PC-3 (cell line): ENCODE data around the gene EPS8. TPM values are rescaled to one million over a fixed set of nuclear protein-coding genes. Genes with fewer than 3 reads are reported as not detected.

Experiments used
- ATAC-seq: fragments of 200-7000 bp; cut with Tn5 transposase; 2 replicates; pipeline ENCODE4 v1.9.1; 2020; ENCODE audit warnings: mild to moderate bottlenecking, moderate library complexity
- BruUV-seq: library from RNA; stranded (reverse); fragments of 400-500 nt; replicated peaks from 2 replicates; lab custom pipeline; 2021; lab: Mats Ljungman, UMichigan
- CTCF ChIA-PET: fragments of 300-600 bp; sonication (Branson Sonifier 250); formaldehyde crosslinking; loops from one replicate; lab custom pipeline; 2022; ENCODE audit warnings: antibody characterized with exemption; lab: Charles Lee
- POLR2A ChIA-PET: fragments of 300-600 bp; sonication (Branson Sonifier 250); formaldehyde crosslinking; loops from one replicate; lab custom pipeline; 2022; ENCODE audit warnings: antibody characterized with exemption; ENCODE audit not compliant: unreplicated experiment; lab: Charles Lee
- DNase-seq: peaks from one replicate; pipeline ENCODE4 v3.0.0-alpha.2; 2015
- H2AFZ ChIP-seq: fragments of 300-600 bp; sonication (generic); 2 replicates; pipeline ENCODE4 v1.6.0; 2016; ENCODE audit warnings: antibody characterized with exemption, low read length
- H3F3A ChIP-seq: fragments of 300-600 bp; sonication (generic); one replicate; pipeline ENCODE4 v1.6.0; 2017; ENCODE audit warnings: antibody characterized with exemption, low read length, control low read depth, mild to moderate bottlenecking; ENCODE audit not compliant: unreplicated experiment
- H3K27ac ChIP-seq: fragments of 300-600 bp; sonication (generic); 2 replicates; pipeline ENCODE4 v1.5.1; 2016; ENCODE audit warnings: mild to moderate bottlenecking, low read length
- H3K27me3 ChIP-seq: fragments of 300-600 bp; sonication (generic); 2 replicates; pipeline ENCODE4 v1.6.1; 2016; ENCODE audit warnings: low read length, mixed read lengths
- H3K36me3 ChIP-seq: fragments of 300-600 bp; sonication (generic); 2 replicates; pipeline ENCODE4 v1.6.1; 2016; ENCODE audit warnings: low read depth, mixed run types, low read length, mixed read lengths
- H3K4me1 ChIP-seq: fragments of 300-600 bp; sonication (generic); 2 replicates; pipeline ENCODE4 v1.5.1; 2016; ENCODE audit warnings: low read length; ENCODE audit not compliant: insufficient read depth
- H3K4me2 ChIP-seq: fragments of 300-600 bp; sonication (generic); 2 replicates; pipeline ENCODE4 v1.6.0; 2016; ENCODE audit warnings: low read length
- H3K4me3 ChIP-seq: fragments of 300-600 bp; sonication (generic); 2 replicates; pipeline ENCODE4 v1.5.1; 2016; ENCODE audit warnings: mild to moderate bottlenecking, low read length, mixed read lengths
- H3K79me2 ChIP-seq: fragments of 300-600 bp; sonication (generic); 2 replicates; pipeline ENCODE4 v1.6.1; 2017; ENCODE audit warnings: low read length, mixed read lengths
- H3K9ac ChIP-seq: fragments of 300-600 bp; sonication (generic); 2 replicates; pipeline ENCODE4 v1.6.0; 2016; ENCODE audit warnings: mild to moderate bottlenecking, low read length
- H3K9me2 ChIP-seq: fragments of 300-600 bp; sonication (generic); replicated peaks from 2 replicates; pipeline ENCODE4 v1.6.1; 2016; ENCODE audit warnings: mixed run types, low read length, mixed read lengths
- H3K9me3 ChIP-seq: fragments of 300-600 bp; sonication (generic); 2 replicates; pipeline ENCODE4 v1.6.1; 2016; ENCODE audit warnings: low read length, mixed read lengths
- H4K20me1 ChIP-seq: fragments of 300-600 bp; sonication (generic); 2 replicates; pipeline ENCODE4 v1.6.1; 2016; ENCODE audit warnings: low read length, mixed read lengths
- CTCF ChIP-seq: fragments of 300-600 bp; sonication (generic); conservative IDR thresholded peaks from 2 replicates; pipeline ENCODE4 v1.5.1; 2017; ENCODE audit warnings: antibody characterized with exemption, low read depth, mild to moderate bottlenecking, low read length
- EZH2 ChIP-seq: fragments of 300-600 bp; sonication (generic); IDR thresholded peaks from one replicate; pipeline ENCODE4 v1.6.1; 2017; ENCODE audit warnings: antibody characterized with exemption, mild to moderate bottlenecking, low read length; ENCODE audit not compliant: unreplicated experiment
- EZH2phosphoT487 ChIP-seq: fragments of 300-600 bp; sonication (generic); IDR thresholded peaks from 2 replicates; pipeline ENCODE4 v1.6.1; 2018; ENCODE audit warnings: mild to moderate bottlenecking, antibody characterized with exemption, low read length, borderline replicate concordance
- intact Hi-C: fragments of 100-400 bp; cut with micrococcal nuclease; formaldehyde crosslinking; loops from 2 replicates; pipeline ENCODE4 v1.9.0; 2023
- total RNA-seq: library from RNA; depleted of rRNA; stranded (reverse); fragments of >200 nt; gene quantifications from 2 replicates; pipeline ENCODE4 v1.2.3, GENCODE V29; 2014

EPS8 gene
- total RNA-seq, 1 experiment from 2014 or later: 47.4 TPM

- H3K36me3 ChIP-seq: no peaks in the 10 kb centered on the region
- H3K4me3 ChIP-seq: no peak overlapping the region
- no peaks in the 10 kb centered on the region for H4K20me1 ChIP-seq
- H3K27ac ChIP-seq: no peak overlapping the region
- no peaks in the 10 kb centered on the region for H3K27me3 ChIP-seq
- no peaks in the 10 kb centered on the region for H3K9me3 ChIP-seq
- no peaks in the 10 kb centered on the region for H3F3A ChIP-seq
- H2AFZ ChIP-seq: no peak overlapping the region
- no peak for DNase-seq
- no peak overlapping the region for H3K4me2 ChIP-seq
- peaks cover 75% of the 10 kb centered on the region for H3K79me2 ChIP-seq
- peaks cover 33% of the 10 kb centered on the region for H3K4me1 ChIP-seq
- ATAC-seq: no peak
- POLR2A ChIA-PET: no interaction called here
- intact Hi-C loops: no loop called here
- TF ChIP-seq EZH2 (no peak), CTCF (no peak), EZH2phosphoT487 (no peak)
- H3K9me2 ChIP-seq: no peaks in the 10 kb centered on the region
- no TSS peak for BruUV-seq
- CTCF ChIA-PET: no interaction called here
- H3K9ac ChIP-seq: no peak overlapping the region
Observed at GRCh38 chr12:15777355-15778012, 11.7 kb downstream of the EPS8 start.

DNA sequence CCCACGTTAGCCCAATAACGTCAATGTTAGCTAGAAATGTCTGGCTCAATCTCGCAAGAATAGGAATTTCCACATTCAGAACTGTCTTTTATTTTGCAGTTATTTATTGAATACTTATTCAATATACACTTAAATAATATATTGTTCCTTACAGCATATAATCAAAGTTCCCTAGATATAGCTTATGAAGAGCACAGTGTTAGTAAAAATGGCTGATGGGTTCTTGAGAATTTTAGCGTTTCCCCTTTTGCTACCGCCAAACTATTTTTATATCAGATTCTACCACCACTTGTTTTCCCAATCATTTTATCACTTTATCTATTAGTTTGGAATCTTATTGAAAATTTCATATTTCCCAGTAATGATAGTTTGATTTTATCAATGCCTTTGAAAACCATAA lies 12.7 kb downstream of the EPS8 start:
- Histone ChIP-seq H3K4me1 (peaks cover 27% of the 10 kb centered on the region), H3K36me3 (no peaks in the 10 kb centered on the region), H4K20me1 (no peaks in the 10 kb centered on the region), H3K9me3 (no peaks in the 10 kb centered on the region), H3K9ac (no peak overlapping the region), H3K4me3 (no peak overlapping the region), H3K4me2 (no peak overlapping the region), H3K79me2 (peaks cover 70% of the 10 kb centered on the region), H3K27ac (no peak overlapping the region), H2AFZ (no peak overlapping the region), H3F3A (no peaks in the 10 kb centered on the region), H3K9me2 (no peaks in the 10 kb centered on the region), H3K27me3 (no peaks in the 10 kb centered on the region)
- BruUV-seq: no TSS peak
- ChIA-PET POLR2A (interaction anchor here (0.6 kb wide), 1 partner anchor 12 kb away, joined by 3 read pairs; no protein-coding TSS in a partner anchor), CTCF (no interaction called here)
- DNase-seq (no peak), ATAC-seq (no peak)
- intact Hi-C loops: no loop called here
- TF ChIP-seq EZH2: no peak
- no peak for TF ChIP-seq CTCF
- TF ChIP-seq EZH2phosphoT487: no peak

GRCh38 chr12:15774819-15775218 lies 14.4 kb downstream of the EPS8 start:
- intact Hi-C loops: loop anchor here (5.0 kb wide), 1 partner anchor 82 kb away; no protein-coding TSS in a partner anchor
- no peak overlapping the region for H3K4me3 ChIP-seq
- H2AFZ ChIP-seq: no peak overlapping the region
- no peaks in the 10 kb centered on the region for H3F3A ChIP-seq
- no peak overlapping the region for H3K4me2 ChIP-seq
- H3K27ac ChIP-seq: no peak overlapping the region
- H3K9ac ChIP-seq: no peak overlapping the region
- POLR2A ChIA-PET: interaction anchor here (0.6 kb wide), 1 partner anchor 505 kb away, joined by 3 read pairs; no protein-coding TSS in a partner anchor
- ATAC-seq: no peak
- BruUV-seq: no TSS peak
- H3K36me3 ChIP-seq: no peaks in the 10 kb centered on the region
- H4K20me1 ChIP-seq: no peaks in the 10 kb centered on the region
- H3K27me3 ChIP-seq: no peaks in the 10 kb centered on the region
- DNase-seq: no peak
- TF ChIP-seq EZH2phosphoT487: no peak
- no peak for TF ChIP-seq CTCF
- TF ChIP-seq EZH2: no peak
- H3K9me2 ChIP-seq: no peaks in the 10 kb centered on the region
- H3K4me1 ChIP-seq: peaks cover 16% of the 10 kb centered on the region
- CTCF ChIA-PET: no interaction called here
- H3K9me3 ChIP-seq: no peaks in the 10 kb centered on the region
- H3K79me2 ChIP-seq: peaks cover 78% of the 10 kb centered on the region
